Measurements from ENCODE around the gene AHRR. TPM values are rescaled to one million over a fixed set of nuclear protein-coding genes. Genes with fewer than 3 reads are reported as not detected.

Gene AHRR
- total and polyA plus RNA-seq, 2 experiments from 2014 or later: 0.27 to 1.8 TPM

GRCh38 chr5:431001-431710 is 109.6 kb downstream of the AHRR start:
- Histone ChIP-seq H3K27ac (ENCODE audit: low read depth) (no peak overlapping the region), H3K4me2 (no peak overlapping the region), H3K36me3 (ENCODE audit: insufficient read depth) (no peaks in the 10 kb centered on the region), H3F3A (replicated peaks; ENCODE audit: low read depth) (no peaks in the 10 kb centered on the region), H3K4me1 (ENCODE audit: insufficient read depth) (no peaks in the 10 kb centered on the region), H3K27me3 (ENCODE audit: insufficient read depth) (no peaks in the 10 kb centered on the region), H3K9me2 (ENCODE audit: insufficient read depth) (peaks cover 5% of the 10 kb centered on the region), H3K79me2 (replicated peaks; ENCODE audit: insufficient read depth) (no peaks in the 10 kb centered on the region), H4K20me1 (replicated peaks; ENCODE audit: insufficient read depth) (no peaks in the 10 kb centered on the region), H3K4me3 (no peak overlapping the region), H2AFZ (no peak overlapping the region)
- peak; percentile 77 for DNase-seq (ENCODE audit: low spot score)
- Mint-ChIP-seq H3K27me3 (ENCODE audit: insufficient read depth, low read depth, poor library complexity) (peaks cover 7% of the 10 kb centered on the region), H3K9me3 (no peaks in the 10 kb centered on the region), H3K27ac (no peak overlapping the region), H3K4me1 (peaks cover 5% of the 10 kb centered on the region), H3K4me3 (no peak overlapping the region), H3K36me3 (ENCODE audit: low read depth) (no peaks in the 10 kb centered on the region; the same call in 2 of the 3 replicates)
- no peak for TF ChIP-seq POLR2AphosphoS5 (IDR thresholded peaks at IDR 0.05; ENCODE audit: low read depth)
- TF ChIP-seq ETS1 (IDR thresholded peaks at IDR 0.05): no peak
- peak; percentile 68 to 93 for TF ChIP-seq CTCF (conservative IDR thresholded peaks at IDR 0.05; ENCODE audit: low read depth in 2 of 2)
- TF ChIP-seq JUNB (IDR thresholded peaks at IDR 0.05; ENCODE audit: unreplicated experiment): no peak
- TF ChIP-seq STAT1 (IDR thresholded peaks at IDR 0.05; ENCODE audit: unreplicated experiment): no peak
- ATAC-seq: peak; percentile 97

GRCh38 chr5:431711-432050 is 110.2 kb downstream of the AHRR start:
- Histone ChIP-seq H3K27ac (ENCODE audit: low read depth) (no peak overlapping the region), H2AFZ (no peak overlapping the region), H3K9me2 (ENCODE audit: insufficient read depth) (no peaks in the 10 kb centered on the region; the same call in 1 of the 2 replicates), H3K79me2 (replicated peaks; ENCODE audit: insufficient read depth) (no peaks in the 10 kb centered on the region), H4K20me1 (replicated peaks; ENCODE audit: insufficient read depth) (no peaks in the 10 kb centered on the region), H3K27me3 (ENCODE audit: insufficient read depth) (no peaks in the 10 kb centered on the region), H3K4me3 (no peak overlapping the region), H3K4me2 (no peak overlapping the region), H3K36me3 (ENCODE audit: insufficient read depth) (no peaks in the 10 kb centered on the region), H3F3A (replicated peaks; ENCODE audit: low read depth) (no peaks in the 10 kb centered on the region), H3K4me1 (ENCODE audit: insufficient read depth) (no peaks in the 10 kb centered on the region)
- Mint-ChIP-seq H3K4me1 (peaks cover 5% of the 10 kb centered on the region), H3K9me3 (no peaks in the 10 kb centered on the region), H3K36me3 (ENCODE audit: low read depth) (no peaks in the 10 kb centered on the region; the same call in 2 of the 3 replicates), H3K27me3 (ENCODE audit: insufficient read depth, low read depth, poor library complexity) (peaks cover 5% of the 10 kb centered on the region), H3K4me3 (no peak overlapping the region), H3K27ac (no peak overlapping the region)
- no peak for DNase-seq (ENCODE audit: low spot score)
- ATAC-seq: no peak
- TF ChIP-seq EZH2 (IDR thresholded peaks at IDR 0.05; ENCODE audit: low read depth, unreplicated experiment) (no peak), ZNF462 (CRISPR knock-in tag; IDR thresholded peaks at IDR 0.05) (no peak), REST (IDR thresholded peaks at IDR 0.05; ENCODE audit: unreplicated experiment) (no peak)
